ENCODE measurements around the gene SSTR3.
"Not testable (repeated sequence)": the region's sequence is repeated elsewhere in the genome, so short reads cannot be mapped to it uniquely, and the experiment has no call there.

The SSTR3 gene

DNA sequence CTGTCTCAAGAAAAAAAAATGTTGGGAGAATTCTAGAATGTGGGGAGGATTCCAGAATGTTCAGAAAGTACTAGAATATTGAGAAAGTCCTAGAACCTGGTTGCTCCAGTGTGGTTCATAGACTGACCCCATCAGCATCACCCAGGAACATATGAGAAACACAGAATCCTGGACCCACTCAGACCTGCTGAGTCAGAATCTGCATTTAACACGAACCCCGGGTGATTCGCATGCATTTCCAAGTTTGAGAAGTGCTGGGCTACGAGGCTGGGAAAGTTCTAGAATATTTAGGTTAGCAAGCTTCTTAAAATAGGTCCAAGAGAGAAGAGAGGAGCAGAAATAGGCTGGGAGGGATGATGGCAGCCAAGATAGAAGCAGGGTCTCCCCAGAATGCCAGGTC, 30.6 kb downstream of the SSTR3 start:
- no peak for DNase-seq (ENCODE audit: low read depth)

DNA sequence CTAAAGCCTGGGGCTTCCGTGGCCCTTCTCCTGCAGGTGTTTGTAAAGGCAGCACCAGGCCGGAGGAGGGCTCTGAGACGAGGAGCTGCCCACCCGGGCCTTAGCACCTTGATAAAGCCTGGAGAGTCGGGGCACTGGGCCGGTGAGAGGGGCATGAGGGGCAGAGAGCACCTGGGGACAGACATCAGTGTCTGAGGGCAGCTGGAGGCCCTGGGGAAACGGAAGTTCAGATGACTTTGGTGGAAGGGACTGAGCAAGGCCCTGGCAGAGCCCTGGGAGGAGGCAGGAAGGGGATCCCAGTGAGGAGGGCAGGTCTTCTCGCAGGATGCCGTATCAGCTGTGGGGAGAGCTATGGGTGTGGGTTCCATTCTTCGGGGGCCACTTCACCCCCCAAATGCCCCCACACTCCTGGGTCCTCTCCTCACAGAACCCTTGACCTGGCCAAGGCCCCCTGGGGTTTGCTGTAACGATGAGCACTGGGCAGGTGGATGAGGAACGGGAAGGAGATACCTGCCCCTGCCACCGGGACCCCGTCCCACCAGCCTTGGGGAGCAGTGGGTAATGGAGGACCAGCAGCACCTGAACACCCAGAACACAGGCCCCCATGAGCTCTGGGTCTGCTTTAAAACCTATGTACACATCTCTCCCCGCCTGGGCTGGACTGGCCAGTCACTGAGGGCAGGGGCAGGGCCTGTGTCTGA, 31.6 kb downstream of the SSTR3 start:
- no peak for DNase-seq (ENCODE audit: low read depth)

DNA sequence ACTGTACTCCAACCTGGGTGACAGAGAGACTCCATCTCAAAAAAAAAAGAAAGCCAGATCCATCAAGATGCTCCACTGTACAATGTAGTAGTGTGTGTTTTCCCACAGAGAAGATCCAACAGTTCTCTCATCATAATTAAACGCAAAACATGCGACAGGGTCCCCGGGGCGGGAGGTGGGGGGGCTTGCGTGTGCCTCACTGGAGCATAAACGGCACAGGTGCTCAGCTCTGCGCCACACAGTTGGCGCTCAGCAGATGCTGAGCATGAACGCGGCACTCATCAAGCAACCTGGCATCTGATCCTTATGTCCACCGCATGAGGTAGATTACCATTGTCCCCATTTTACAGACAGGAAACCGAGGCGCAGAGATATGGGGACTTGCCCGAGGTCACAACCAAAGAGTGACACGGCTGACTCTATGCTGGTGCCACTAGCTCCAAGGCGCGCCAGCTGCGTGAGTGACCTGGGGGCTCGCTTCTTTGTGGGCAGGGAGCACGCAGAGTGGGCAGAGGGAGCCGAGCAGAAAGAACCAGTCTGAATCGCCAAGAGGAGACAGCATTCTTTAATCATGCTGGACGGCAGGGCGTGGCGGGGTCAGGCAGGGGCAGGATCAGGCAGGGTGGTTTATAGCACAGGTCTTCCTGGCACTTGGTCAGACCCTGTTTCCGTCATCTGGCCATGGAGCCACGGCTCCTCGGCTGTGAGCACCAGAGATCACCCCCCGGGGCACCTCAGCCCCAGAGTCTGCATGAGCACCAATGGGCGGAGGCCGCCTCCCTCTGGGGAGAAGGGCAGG, 32.5 kb downstream of the SSTR3 start:
- no peak for DNase-seq (ENCODE audit: low read depth)

DNA sequence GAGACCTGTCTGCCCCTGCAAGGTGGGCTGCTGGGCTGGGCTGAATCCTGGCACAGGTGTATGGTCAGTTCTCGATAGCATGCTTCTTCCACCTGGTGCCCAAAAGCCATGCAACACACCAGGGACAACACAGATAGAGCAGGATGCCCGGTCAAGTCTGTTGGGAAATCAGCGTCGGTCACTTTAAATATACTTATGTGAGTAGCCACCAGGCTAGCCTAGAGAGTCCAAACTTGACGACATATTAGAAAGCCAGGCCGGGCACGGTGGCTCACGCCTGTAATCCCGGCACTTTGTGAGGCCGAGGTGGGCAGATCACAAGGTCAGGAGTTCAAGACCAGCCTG, 33.2 kb downstream of the SSTR3 start:
- DNase-seq (ENCODE audit: low read depth) = no peak

DNA sequence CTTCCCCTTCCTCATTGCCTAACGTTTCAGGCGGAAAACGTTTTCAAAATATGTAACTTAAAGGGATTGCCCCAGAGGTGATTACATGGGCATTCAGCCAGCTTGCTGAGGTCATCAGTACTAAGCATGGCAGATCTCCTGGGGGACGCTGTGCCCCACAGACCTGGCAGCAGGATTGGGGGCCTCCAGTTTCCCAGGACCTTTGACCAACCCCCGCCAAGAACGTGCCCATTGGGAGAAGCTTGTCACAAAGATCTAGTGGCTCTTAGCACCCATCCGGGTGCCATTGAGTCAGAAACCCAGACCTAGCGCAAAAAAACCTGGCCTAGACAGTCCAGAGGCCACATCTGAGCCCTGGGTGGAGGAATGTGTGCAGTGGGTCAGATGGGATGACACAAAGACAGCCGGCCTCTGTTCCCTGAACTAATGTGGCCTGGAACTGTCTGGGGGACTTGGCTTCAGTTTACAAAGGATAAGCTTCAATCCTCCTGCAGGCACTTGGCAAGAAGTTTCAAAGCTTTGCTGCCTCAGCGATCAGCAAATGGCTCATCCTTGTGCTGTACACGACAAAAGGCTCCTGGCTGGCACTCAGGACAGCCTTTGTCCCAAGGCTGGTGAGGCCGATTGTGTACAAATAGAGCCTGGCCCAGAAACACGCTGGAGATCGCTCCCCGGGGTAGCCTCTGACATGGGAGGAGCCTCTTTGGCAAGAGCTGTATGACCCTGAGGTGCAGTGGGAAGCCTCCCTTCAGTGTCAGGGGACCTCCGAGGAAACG, 33.7 kb downstream of the SSTR3 start:
- no peak for DNase-seq (ENCODE audit: low read depth)

DNA sequence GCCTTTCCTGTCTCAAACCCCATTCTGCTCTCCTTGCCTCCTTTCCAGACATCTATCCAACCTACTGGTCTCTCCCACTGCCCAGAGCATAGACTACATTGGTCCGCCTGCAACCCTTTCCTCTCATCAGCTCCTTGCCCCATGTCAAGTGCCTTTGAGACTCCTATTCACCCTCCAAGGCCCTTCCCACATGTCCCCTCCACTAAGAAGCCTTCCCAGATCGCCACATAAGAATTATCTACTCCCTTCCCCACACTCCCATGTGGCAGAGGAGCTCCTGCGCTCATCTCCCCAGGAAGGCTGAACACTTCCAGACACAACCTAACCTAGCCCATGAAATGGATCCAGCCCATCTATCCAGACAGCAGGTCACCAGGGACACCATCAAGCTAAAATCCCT, 34.5 kb downstream of the SSTR3 start:
- DNase-seq (ENCODE audit: low read depth) = no peak

DNA sequence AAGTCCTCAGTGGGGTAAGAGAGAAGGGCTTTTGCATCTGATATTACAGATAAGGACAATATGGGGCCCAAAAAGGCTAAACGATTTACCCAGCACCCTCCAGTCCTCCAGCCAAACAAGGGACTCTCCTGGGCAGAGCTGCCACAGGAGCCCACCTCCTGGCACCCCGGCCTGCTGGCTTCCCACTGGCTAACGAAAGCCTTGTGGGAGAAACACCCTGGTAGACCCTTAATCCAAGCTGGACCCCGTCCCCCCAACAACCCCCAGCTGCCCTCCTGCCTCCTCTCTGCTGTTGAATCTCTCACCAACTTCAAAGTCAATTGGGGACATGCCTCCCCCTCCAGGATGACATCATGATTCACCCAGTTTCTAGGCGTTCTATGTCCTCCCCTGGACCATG, 35.1 kb downstream of the SSTR3 start:
- DNase-seq (ENCODE audit: low read depth) = no peak

DNA sequence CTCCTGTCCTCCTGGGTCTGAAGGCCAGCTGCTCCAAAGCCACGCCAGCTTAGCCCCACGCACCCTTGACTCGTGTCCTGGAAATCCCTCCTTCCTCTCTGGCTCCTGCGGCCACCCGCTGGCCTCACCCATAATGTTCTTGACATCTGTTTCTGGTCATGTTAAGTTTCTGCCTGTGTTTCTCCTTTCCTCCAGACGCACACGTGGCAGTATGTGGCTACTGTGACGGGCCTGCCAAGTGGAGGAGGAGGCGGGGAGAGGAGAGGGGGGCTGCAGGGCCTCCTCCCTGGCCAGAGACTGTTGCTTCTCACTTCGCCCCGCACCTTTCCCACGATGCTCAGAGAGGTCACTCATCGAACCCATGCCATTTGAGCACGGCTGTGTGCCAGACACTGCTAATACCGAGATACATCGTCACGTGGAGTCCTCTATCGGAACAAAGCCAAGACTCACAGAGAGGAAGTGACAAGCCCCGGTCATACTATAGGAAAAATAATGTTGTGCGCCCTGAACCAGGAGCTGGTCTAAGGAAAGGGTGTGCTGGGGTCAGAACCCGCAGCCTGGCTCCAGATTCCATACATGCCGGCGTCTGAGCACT, 35.7 kb downstream of the SSTR3 start:
- no peak for DNase-seq (ENCODE audit: low read depth)

DNA sequence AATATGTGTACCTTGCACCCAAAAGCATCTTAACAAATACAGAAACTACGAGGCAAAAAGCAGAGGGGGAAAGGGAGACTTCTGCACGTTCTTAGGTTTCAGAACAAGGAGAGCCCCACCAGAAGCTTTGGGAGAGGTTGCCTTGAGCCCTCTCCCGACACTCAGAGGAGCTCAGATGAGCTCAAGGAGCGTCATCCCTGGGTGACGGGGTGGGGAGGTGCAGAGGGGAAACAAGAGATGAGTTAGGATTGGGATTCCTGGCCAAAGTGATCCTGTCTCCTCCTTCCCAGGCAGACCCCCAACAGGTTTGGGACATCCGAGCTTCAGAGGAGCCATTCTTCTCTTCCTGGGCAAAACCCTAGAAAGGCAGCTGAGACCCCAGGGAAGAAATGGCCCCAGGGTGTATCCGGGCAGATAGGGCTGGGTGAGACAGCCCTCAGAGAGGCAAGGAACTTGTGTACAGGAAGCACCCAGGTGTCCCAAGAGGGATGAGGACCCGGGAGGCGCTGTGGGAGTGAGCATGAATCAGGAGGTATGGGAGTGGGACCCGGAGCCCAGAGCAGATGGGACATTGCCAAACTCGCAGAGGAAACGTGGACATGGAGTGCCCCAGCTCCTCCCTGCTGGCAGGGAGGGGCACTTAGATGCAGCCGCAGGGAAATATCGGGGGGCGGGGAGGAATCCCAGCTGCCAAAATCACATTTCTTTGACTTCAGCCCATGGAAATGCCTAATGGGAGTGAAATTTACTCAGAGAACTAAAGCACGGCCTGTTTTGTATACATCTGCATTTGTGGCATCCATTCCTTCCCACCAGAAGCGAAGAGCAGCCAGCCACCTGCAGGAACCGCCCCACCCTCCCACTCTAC, 36.6 kb downstream of the SSTR3 start:
- DNase-seq (ENCODE audit: low read depth) = no peak

DNA sequence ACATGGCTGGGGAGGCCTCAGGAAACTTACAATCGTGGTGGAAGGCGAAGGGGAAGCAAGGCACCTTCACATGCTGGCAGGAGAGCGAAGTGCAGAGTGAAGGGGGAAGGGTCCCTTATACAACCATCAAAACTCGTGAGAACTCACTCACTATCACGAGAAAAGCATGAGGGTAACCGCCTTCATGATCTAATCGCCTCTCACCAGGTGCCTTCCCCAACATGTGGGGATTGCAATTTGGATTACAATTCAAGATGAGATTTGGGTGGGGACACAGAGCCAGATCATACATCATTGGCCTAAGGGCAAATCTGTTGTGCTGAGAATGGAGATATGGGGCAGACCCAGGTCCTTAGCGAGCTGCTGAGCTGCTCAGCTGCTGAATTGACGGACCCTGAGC, 37.3 kb downstream of the SSTR3 start:
- DNase-seq (ENCODE audit: low read depth) = no peak

DNA sequence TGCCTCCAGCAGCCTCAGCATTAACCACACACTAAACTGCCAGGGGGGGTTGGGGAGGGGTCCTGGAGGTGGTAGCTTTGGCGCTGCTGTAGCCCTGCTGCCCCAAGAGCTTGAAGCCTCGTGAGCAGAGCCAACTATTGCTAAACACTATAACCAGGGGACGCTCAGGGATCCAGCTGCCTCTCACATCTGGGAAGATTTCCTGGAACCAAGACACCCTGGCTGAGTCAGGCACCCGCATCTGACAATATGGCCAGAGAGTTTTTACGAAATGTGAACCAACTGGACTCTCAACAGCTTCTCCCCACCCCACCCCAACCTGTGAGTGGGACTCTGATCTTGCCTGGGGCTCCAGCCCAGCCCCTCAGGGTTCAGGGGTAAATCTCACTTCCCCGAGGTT, 38.6 kb downstream of the SSTR3 start:
- no peak for DNase-seq (ENCODE audit: low read depth)

DNA sequence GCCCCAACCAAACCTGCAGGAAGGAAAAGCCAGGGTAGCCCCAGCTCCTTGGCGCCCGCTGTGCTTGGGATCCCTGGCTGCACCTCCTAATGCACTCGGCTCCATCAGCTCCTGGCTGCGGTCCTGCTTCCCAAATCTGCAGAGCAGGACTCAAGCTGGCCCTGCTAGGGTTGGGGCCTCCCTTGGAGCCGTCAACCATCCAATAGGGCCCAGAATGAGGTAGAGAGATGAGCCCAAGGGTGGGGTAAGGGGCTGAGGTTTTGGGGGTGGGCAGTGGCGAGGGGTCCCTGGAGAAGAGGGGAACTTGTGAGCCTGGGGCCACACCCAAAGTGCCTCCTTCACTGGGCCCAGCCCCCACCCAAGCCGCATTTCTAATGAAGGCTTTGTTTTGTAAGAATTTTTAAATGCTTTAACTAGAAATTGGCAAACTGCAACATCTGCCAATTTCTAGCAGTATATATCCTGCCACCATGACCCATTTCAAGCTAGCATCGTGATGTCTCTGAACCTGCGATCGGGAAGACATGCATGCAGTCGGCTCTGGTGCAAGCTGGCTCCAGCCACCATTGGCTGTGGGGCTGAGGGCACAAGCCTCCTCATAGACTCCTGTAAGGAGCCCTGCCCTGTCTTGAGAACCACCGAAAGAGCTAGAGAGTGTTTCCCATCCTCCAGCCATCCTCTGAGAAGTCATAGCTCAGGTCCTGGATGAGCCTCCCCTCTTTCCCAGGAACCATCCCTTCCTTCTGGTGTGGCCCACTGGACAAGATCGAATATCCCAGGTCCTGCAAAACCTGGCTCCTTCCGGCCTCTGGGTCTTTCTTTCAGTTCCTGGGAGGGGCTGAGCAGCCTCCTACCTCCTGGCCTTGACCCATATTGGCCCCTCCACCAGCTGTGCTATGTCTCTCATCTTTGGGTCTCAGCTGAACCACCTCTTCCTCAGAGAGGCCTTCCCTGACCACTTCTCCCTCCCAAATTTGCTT, 39.7 kb downstream of the SSTR3 start:
- no peak for DNase-seq (ENCODE audit: low read depth)

DNA sequence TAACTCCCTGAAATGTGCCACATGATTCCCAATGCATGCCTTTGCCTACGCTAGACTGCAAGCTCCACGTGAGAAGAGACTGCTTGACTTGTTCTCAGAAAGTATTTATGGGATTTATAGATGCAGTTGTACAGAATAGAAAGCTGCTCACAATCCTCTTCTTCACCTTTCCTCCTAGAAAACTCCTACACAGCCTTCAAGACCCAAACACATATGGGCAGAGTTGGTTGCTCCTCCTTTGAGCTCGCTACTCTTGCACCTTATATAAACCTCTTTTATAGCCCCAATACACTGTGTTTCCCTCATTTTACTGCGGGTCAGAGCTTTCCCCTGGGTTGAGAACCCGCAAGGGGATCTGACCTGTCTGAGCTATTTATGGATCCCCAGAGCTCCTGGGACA, 40.6 kb downstream of the SSTR3 start:
- DNase-seq (ENCODE audit: low read depth) = no peak

DNA sequence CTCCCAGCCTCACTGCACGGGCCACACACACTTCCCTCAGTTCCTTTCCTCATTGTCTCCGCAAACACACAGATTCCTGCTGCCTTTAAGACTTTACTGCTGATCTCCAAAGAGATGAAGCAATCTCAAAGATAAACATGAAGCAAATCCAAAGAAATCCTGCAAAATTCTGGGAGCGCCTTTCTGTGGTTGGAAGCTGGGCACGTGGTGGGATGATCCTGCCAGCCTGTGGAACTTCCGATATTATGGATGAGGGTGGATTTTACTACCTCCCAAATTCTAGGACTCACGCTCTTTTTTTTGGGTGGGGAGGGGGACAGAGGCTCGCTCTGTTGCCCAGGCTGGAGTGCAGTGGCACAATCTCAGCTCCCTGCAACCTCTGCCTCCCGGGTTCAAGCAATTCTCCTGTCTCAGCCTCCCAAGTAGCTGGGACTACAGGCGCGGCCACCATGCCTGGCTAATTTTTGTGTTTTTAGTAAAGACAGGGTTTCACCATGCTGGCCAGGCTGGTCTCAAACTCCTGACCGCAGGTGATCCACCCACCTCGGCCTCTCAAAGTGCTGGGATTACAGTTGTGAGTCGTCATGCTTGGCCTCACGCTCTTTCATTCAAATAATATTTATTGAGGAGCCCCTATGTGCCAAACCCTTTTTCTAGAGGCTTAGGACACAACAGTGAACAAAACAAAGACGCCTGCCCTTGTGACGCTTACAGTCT, 41.4 kb downstream of the SSTR3 start:
- DNase-seq (ENCODE audit: low read depth) = not testable (repeated sequence)

DNA sequence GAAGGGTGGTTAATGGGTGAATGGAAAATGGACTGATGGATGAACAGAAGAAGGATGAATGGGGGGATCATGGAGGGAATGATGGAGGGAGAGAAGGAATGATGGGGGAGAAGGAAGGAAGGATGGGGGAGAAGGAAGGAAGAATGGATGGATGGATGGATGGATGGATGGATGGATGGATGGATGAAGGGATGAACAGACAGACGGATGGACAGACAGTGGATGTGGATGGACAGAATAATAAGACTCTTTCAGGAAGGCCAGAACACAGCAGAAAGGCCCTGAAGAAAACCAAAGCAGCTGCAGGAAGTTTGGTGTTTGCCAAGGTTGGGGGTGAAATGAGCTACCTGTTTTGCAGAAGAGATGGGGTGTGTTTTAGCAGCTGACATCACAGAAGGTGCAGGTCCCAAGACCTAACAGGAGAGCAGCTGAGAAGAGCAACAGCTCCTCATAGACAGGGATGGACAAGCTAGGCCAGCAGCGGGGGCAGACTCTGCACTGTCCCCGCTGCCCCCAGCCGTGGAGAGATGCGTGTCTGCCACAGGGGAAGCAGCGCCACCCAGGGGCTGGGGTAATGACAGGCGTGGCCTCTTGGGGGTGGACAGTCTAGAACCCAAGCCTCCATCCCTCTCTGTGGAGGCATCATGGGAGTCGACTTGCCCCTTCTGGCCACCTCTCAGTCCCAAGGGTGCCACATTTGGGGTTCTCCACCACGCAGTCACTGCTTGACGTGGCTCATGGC, 42.2 kb downstream of the SSTR3 start:
- DNase-seq (ENCODE audit: low read depth) = no peak

DNA sequence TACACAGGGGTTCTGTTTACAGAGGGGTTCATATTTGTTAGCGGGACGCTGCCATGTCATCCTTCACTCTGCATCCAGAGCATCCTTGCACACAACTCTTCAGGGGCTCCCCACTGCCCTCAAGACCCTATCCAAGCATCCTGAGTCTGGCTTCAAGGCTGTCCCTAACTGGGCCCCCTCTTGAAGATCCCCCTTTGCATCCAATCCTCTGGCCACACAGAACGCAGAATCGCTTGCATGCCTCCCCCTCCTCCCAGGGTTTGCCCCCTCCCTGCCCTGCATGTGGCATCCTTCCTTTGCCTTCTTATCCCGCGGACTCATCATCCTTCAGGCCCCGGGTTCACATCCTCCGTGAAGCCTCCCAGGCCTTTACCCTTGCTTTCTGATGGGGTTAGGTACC, 42.9 kb downstream of the SSTR3 start:
- no peak for DNase-seq (ENCODE audit: low read depth)

DNA sequence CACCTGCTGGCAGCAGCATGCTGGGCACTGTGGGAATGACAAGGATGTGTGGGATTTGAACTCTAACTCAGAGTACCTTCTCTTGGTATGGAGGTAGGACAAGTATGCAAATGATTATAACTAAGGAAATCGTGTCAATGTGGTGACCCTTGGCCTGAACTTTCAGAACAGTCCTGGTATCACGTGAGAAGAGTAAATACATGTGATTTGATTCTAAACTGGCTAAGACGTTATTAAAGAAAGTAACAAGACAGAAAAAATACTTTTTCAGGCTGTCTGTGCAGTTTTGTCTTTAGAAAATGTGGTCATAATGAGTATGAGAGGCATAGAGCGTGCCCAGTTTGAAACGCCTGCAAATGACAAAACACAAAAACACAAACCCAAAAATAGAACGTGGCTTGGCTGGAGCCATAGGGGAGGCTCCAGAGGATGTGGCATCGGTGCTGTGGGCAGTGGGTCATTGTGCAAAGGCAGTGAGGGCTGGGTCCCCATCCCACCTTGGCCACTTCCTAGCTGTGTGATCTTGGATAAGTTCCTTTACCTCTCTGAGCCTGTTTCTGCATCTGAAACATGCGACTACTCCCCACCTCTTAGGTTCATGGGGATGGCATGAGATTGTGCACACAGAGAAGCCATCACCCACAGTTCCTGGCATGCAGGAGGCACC, 44.2 kb downstream of the SSTR3 start:
- no peak for DNase-seq (ENCODE audit: low read depth)

DNA sequence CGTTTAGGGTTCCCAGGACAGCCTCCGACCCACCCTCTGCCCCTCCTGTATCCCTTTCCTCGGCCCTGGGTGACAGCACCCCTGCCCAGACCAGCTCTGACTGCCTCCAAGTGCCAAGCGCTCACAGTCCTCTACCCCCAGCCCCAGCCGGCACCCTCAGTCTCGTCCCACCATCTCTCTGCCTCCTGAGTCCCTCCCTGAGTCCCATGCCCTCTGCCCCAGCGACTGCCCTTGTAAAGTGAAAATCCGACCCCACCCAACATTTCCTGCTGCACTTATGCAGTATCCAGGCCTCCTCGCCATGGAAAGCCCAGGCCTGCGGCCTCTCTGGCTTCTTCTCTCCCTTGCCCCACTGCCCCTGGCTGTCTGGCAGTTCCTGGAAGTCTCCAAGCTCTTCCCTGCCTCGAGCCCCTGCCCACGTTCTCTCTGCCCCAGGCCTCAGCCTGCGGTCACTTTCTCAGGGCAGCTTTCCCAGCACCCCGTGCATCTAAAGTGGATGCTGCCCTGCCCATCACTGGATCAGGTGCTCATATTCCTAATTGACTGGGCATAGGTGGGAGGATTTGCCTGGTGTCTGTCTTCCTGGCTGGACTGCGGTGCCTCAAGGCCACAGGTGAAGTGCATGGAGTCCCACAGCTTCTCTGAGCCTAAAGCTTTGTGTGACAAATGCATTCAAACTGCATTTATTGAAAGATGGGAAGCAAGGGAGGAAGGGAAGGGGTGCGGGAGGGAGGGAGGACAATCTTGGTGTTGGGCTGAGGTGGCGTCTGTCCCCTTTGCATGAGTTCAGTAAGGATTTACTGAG, 44.9 kb downstream of the SSTR3 start:
- DNase-seq (ENCODE audit: low read depth) = no peak
